ENCODE results near the gene FABP1. TPM values are rescaled to one million over a fixed set of nuclear protein-coding genes. Genes with fewer than 3 reads are reported as not detected.

FABP1 gene
- total RNA-seq, 1 experiment from 2014 or later = not detected

- no peaks in the 10 kb centered on the region for H3K4me1 ChIP-seq (ENCODE audit: insufficient read depth, low read length)
- ChIA-PET POLR2A (ENCODE audit: unreplicated experiment) (no interaction called here), CTCF (no interaction called here)
- H3K9me2 ChIP-seq (replicated peaks; ENCODE audit: low read length) = no peaks in the 10 kb centered on the region
- H3K9ac ChIP-seq (ENCODE audit: low read length) = no peak overlapping the region
- H3K4me2 ChIP-seq (ENCODE audit: low read length) = no peak overlapping the region
- H3K79me2 ChIP-seq (ENCODE audit: low read length) = no peaks in the 10 kb centered on the region
- no TSS peak for BruUV-seq (replicated peaks)
- no peak for DNase-seq
- no peak overlapping the region for H3K4me3 ChIP-seq (ENCODE audit: low read length)
- intact Hi-C loops (cut with micrococcal nuclease) = no loop called here
- no peaks in the 10 kb centered on the region for H3K9me3 ChIP-seq (ENCODE audit: low read length)
- no peak overlapping the region for H2AFZ ChIP-seq (ENCODE audit: low read length)
- H3K36me3 ChIP-seq (ENCODE audit: low read depth, low read length) = no peaks in the 10 kb centered on the region
- TF ChIP-seq EZH2phosphoT487 (IDR thresholded peaks at IDR 0.05; ENCODE audit: borderline replicate concordance, low read length) = no peak
- no peak for ATAC-seq
- no peaks in the 10 kb centered on the region for H4K20me1 ChIP-seq (ENCODE audit: low read length)
- H3K27ac ChIP-seq (ENCODE audit: low read length) = no peak overlapping the region
- H3F3A ChIP-seq (ENCODE audit: low read length, unreplicated experiment) = no peaks in the 10 kb centered on the region
- no peaks in the 10 kb centered on the region for H3K27me3 ChIP-seq (ENCODE audit: low read length)
Measured at GRCh38 chr2:88087073-88087472, 40.8 kb downstream of the FABP1 start.

GRCh38 chr2:88086401-88086800 lies 41.5 kb downstream of the FABP1 start:
- Histone ChIP-seq H3K4me1 (ENCODE audit: insufficient read depth, low read length) (no peaks in the 10 kb centered on the region), H3K27me3 (ENCODE audit: low read length) (no peaks in the 10 kb centered on the region), H3K36me3 (ENCODE audit: low read depth, low read length) (no peaks in the 10 kb centered on the region), H2AFZ (ENCODE audit: low read length) (no peak overlapping the region), H3K9ac (ENCODE audit: low read length) (no peak overlapping the region), H3F3A (ENCODE audit: low read length, unreplicated experiment) (no peaks in the 10 kb centered on the region), H3K4me2 (ENCODE audit: low read length) (no peak overlapping the region), H3K9me3 (ENCODE audit: low read length) (no peaks in the 10 kb centered on the region), H3K79me2 (ENCODE audit: low read length) (no peaks in the 10 kb centered on the region), H3K4me3 (ENCODE audit: low read length) (no peak overlapping the region), H3K27ac (ENCODE audit: low read length) (no peak overlapping the region), H4K20me1 (ENCODE audit: low read length) (no peaks in the 10 kb centered on the region), H3K9me2 (replicated peaks; ENCODE audit: low read length) (no peaks in the 10 kb centered on the region)
- no peak for ATAC-seq
- intact Hi-C loops (cut with micrococcal nuclease) = no loop called here
- no TSS peak for BruUV-seq (replicated peaks)
- CTCF ChIA-PET = no interaction called here
- TF ChIP-seq EZH2 (IDR thresholded peaks at IDR 0.05; ENCODE audit: low read length, unreplicated experiment) = no peak
- no peak for TF ChIP-seq CTCF (conservative IDR thresholded peaks at IDR 0.05; ENCODE audit: low read depth, low read length)
- TF ChIP-seq EZH2phosphoT487 (IDR thresholded peaks at IDR 0.05; ENCODE audit: borderline replicate concordance, low read length) = no peak
- DNase-seq = no peak
- POLR2A ChIA-PET (ENCODE audit: unreplicated experiment) = no interaction called here

GRCh38 chr2:88085602-88086001 lies 42.3 kb downstream of the FABP1 start:
- no peak for TF ChIP-seq EZH2 (IDR thresholded peaks at IDR 0.05; ENCODE audit: low read length, unreplicated experiment)
- no peak for TF ChIP-seq EZH2phosphoT487 (IDR thresholded peaks at IDR 0.05; ENCODE audit: borderline replicate concordance, low read length)
- TF ChIP-seq CTCF (conservative IDR thresholded peaks at IDR 0.05; ENCODE audit: low read depth, low read length) = no peak
- H4K20me1 ChIP-seq (ENCODE audit: low read length) = no peaks in the 10 kb centered on the region
- no TSS peak for BruUV-seq (replicated peaks)

More at GRCh38 chr2:88085602-88086001, 42.3 kb downstream of the FABP1 start:
- H3K79me2 ChIP-seq (ENCODE audit: low read length) = no peaks in the 10 kb centered on the region
- H3K9me2 ChIP-seq (replicated peaks; ENCODE audit: low read length) = no peaks in the 10 kb centered on the region
- no peaks in the 10 kb centered on the region for H3F3A ChIP-seq (ENCODE audit: low read length, unreplicated experiment)
- no peaks in the 10 kb centered on the region for H3K4me1 ChIP-seq (ENCODE audit: insufficient read depth, low read length)
- ATAC-seq (no peak), DNase-seq (no peak)
- H3K9ac ChIP-seq (ENCODE audit: low read length) = no peak overlapping the region
- H3K27me3 ChIP-seq (ENCODE audit: low read length) = no peaks in the 10 kb centered on the region
- ChIA-PET POLR2A (ENCODE audit: unreplicated experiment) (no interaction called here), CTCF (no interaction called here)
- H3K9me3 ChIP-seq (ENCODE audit: low read length) = no peaks in the 10 kb centered on the region
- intact Hi-C loops (cut with micrococcal nuclease) = no loop called here
- H3K4me2 ChIP-seq (ENCODE audit: low read length) = no peak overlapping the region
- no peak overlapping the region for H3K27ac ChIP-seq (ENCODE audit: low read length)
- no peaks in the 10 kb centered on the region for H3K36me3 ChIP-seq (ENCODE audit: low read depth, low read length)
- H2AFZ ChIP-seq (ENCODE audit: low read length) = no peak overlapping the region
- H3K4me3 ChIP-seq (ENCODE audit: low read length) = no peak overlapping the region
